K562 (cell line): ENCODE data around the gene NOX5. TPM values are rescaled to one million over a fixed set of nuclear protein-coding genes. Genes with fewer than 3 reads are reported as not detected.

ENCODE experiments used
- ARID1B ChIP-seq: fragments of 450-650 bp; IDR thresholded peaks from 2 replicates; pipeline ENCODE4 v1.6.1; 2016; ENCODE audit warnings: antibody characterized with exemption, mild to moderate bottlenecking, inconsistent platforms
- ARID2 ChIP-seq: fragments of 450-650 bp; IDR thresholded peaks from 2 replicates; pipeline ENCODE4 v1.6.1; 2017; ENCODE audit warnings: antibody characterized with exemption, mild to moderate bottlenecking
- CBX1 ChIP-seq: sonication (generic); IDR thresholded peaks from 2 replicates; pipeline ENCODE4 v1.6.1; 2016; ENCODE audit warnings: antibody characterized with exemption, low read depth, mild to moderate bottlenecking
- CXXC5 ChIP-seq: fragments of 250-450 bp; sonication (Bioruptor Pico); IDR thresholded peaks from 2 replicates; pipeline ENCODE4 v1.8.0; 2022; ENCODE audit warnings: inconsistent platforms, mild to moderate bottlenecking, moderate library complexity
- ETV1 ChIP-seq: fragments of 450-650 bp; conservative IDR thresholded peaks from 2 replicates; pipeline ENCODE4 v1.6.1; 2016; ENCODE audit warnings: missing genetic modification characterization, control low read depth, low read depth, missing compliant biosample characterization
- MEF2A ChIP-seq: IDR thresholded peaks from 2 replicates; pipeline ENCODE4 v1.6.1; 2011; ENCODE audit warnings: low read depth, mild to moderate bottlenecking, low read length, moderate library complexity; ENCODE audit not compliant: control insufficient read depth
- NCOA6 ChIP-seq: fragments of 450-650 bp; IDR thresholded peaks from 2 replicates; pipeline ENCODE4 v1.6.1; 2017; ENCODE audit warnings: mild to moderate bottlenecking
- TEAD4 ChIP-seq, 2 experiments: sonication (generic) in 1 of 2; formaldehyde crosslinking in 1 of 2; IDR thresholded peaks; 2 replicates each; pipeline versions ENCODE4 v1.6.1 to v1.8.0; 2012 to 2022; ENCODE audit warnings: borderline replicate concordance in 1 of 2, inconsistent platforms in 1 of 2, low read length in 1 of 2, mild to moderate bottlenecking in 1 of 2, missing genetic modification reagents in 1 of 2
- TOE1 ChIP-seq, 2 experiments: fragments of 450-650 bp in 1 of 2; sonication (generic) in 1 of 2; formaldehyde crosslinking in 1 of 2; IDR thresholded peaks; 2 replicates each; pipeline versions ENCODE4 v1.7.1 to v1.8.0; 2016 to 2022; ENCODE audit warnings: borderline replicate concordance in 2 of 2, mild to moderate bottlenecking in 2 of 2, antibody characterized with exemption in 1 of 2, inconsistent platforms in 1 of 2, low read depth in 1 of 2, missing genetic modification reagents in 1 of 2, moderate library complexity in 1 of 2
- ZNF184 ChIP-seq: sonication (generic); formaldehyde crosslinking; IDR thresholded peaks from 2 replicates; pipeline ENCODE4 v1.5.0; 2020; ENCODE audit warnings: missing genetic modification reagents
- ZZZ3 ChIP-seq: fragments of 450-650 bp; IDR thresholded peaks from 2 replicates; pipeline ENCODE4 v1.6.1; 2016; ENCODE audit warnings: antibody characterized with exemption, mild to moderate bottlenecking, moderate library complexity
- polyA plus RNA-seq, 8 experiments: library from polyadenylated mRNA; depleted of rRNA in 4 of 8; stranded (reverse) in 5 of 8; unstranded in 3 of 8; fragments of >200 nt; fragmentation: Nextera tagmentation in 2 of 8; fragmentation: Illumina TruSeq in 1 of 8; extraction: Ambion mirVana in 2 of 8; extraction: Trizol in 1 of 8; gene quantifications; 2 replicates each; pipeline versions ENCODE4 v1.2.1 to v1.2.3, GENCODE V29; 2011 to 2014; ENCODE audit warnings: inconsistent platforms in 1 of 8, missing spikeins in 1 of 8
- total RNA-seq, 7 experiments: library from RNA; depleted of rRNA in 6 of 7; stranded (reverse); fragments of >200 nt in 6 of 7; fragmentation: Illumina TruSeq in 2 of 7; extraction: Trizol in 2 of 7; gene quantifications; 2 replicates each; pipeline versions ENCODE4 v1.2.1 to v1.2.3, GENCODE V29; 2011 to 2021; ENCODE audit warnings: low replicate concordance in 1 of 7
- TF ChIP-seq, protein P1 (sequence below): fragments of 450-650 bp; IDR thresholded peaks from 2 replicates; pipeline ENCODE4 v1.6.1; 2017; ENCODE audit warnings: antibody characterized with exemption, mild to moderate bottlenecking
- TF ChIP-seq, protein P2 (sequence below), 2 experiments: fragments of 450-650 bp in 1 of 2; sonication (generic) in 1 of 2; formaldehyde crosslinking in 1 of 2; IDR thresholded peaks; 2 replicates each; pipeline versions ENCODE4 v1.7.1 to v1.9.0; 2016 to 2022; ENCODE audit warnings: inconsistent platforms in 1 of 2, mild to moderate bottlenecking in 1 of 2, missing genetic modification reagents in 1 of 2

The NOX5 gene
- total and polyA plus RNA-seq, 9 of the 15 experiments (the other 6 are each of a cell fraction or from before 2014, with no cell fraction given), result 0.01 TPM; not detected in 8

DNA sequence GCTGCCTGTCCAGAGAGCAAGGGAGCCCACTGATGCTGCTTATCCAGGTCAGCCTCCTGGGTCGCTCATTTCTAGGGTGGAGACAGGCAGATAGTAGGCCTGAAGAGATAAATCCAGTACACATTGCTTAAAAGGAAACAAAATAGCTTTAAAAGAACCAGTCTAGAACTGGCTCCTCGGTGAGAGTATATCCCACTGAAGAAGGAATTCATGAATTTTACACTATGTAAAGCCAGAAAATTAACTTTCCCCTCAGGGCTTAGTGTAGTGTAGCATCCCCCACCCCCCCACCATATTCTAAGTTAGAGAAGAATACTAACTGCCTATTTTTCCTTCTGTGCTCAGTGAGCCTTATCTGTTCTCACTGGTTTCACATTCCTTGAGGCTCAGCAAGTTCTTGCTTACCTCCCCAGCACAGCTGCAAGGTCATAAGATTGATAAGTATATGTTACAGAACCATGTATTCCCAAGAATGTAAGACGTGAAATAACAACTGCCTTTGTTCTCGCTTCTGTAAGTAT, 30.5 kb upstream of the NOX5 start (continued):
- TF ChIP-seq MEF2A (no peak), ZNF184 (CRISPR knock-in tag) (no peak), NCOA6 (no peak), TEAD4 (IDR thresholded peaks at IDR 0.05; ENCODE audit: low read length) (peak; percentile 96), TEAD4 (CRISPR knock-in tag; IDR thresholded peaks at IDR 0.05; ENCODE audit: borderline replicate concordance) (no peak), ZZZ3 (no peak), TOE1 (IDR thresholded peaks at IDR 0.05; ENCODE audit: borderline replicate concordance) (no peak), TOE1 (CRISPR knock-in tag; IDR thresholded peaks at IDR 0.05; ENCODE audit: borderline replicate concordance, low read depth) (no peak), CXXC5 (CRISPR knock-in tag) (peak; percentile 64), ARID2 (no peak), CBX1 (no peak), ARID1B (peak; percentile 94), ETV1 (tag) (no peak)
- TF ChIP-seq, protein P1, sequence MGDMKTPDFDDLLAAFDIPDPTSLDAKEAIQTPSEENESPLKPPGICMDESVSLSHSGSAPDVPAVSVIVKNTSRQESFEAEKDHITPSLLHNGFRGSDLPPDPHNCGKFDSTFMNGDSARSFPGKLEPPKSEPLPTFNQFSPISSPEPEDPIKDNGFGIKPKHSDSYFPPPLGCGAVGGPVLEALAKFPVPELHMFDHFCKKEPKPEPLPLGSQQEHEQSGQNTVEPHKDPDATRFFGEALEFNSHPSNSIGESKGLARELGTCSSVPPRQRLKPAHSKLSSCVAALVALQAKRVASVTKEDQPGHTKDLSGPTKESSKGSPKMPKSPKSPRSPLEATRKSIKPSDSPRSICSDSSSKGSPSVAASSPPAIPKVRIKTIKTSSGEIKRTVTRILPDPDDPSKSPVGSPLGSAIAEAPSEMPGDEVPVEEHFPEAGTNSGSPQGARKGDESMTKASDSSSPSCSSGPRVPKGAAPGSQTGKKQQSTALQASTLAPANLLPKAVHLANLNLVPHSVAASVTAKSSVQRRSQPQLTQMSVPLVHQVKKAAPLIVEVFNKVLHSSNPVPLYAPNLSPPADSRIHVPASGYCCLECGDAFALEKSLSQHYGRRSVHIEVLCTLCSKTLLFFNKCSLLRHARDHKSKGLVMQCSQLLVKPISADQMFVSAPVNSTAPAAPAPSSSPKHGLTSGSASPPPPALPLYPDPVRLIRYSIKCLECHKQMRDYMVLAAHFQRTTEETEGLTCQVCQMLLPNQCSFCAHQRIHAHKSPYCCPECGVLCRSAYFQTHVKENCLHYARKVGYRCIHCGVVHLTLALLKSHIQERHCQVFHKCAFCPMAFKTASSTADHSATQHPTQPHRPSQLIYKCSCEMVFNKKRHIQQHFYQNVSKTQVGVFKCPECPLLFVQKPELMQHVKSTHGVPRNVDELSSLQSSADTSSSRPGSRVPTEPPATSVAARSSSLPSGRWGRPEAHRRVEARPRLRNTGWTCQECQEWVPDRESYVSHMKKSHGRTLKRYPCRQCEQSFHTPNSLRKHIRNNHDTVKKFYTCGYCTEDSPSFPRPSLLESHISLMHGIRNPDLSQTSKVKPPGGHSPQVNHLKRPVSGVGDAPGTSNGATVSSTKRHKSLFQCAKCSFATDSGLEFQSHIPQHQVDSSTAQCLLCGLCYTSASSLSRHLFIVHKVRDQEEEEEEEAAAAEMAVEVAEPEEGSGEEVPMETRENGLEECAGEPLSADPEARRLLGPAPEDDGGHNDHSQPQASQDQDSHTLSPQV, result no peak
- TF ChIP-seq, protein P2, sequence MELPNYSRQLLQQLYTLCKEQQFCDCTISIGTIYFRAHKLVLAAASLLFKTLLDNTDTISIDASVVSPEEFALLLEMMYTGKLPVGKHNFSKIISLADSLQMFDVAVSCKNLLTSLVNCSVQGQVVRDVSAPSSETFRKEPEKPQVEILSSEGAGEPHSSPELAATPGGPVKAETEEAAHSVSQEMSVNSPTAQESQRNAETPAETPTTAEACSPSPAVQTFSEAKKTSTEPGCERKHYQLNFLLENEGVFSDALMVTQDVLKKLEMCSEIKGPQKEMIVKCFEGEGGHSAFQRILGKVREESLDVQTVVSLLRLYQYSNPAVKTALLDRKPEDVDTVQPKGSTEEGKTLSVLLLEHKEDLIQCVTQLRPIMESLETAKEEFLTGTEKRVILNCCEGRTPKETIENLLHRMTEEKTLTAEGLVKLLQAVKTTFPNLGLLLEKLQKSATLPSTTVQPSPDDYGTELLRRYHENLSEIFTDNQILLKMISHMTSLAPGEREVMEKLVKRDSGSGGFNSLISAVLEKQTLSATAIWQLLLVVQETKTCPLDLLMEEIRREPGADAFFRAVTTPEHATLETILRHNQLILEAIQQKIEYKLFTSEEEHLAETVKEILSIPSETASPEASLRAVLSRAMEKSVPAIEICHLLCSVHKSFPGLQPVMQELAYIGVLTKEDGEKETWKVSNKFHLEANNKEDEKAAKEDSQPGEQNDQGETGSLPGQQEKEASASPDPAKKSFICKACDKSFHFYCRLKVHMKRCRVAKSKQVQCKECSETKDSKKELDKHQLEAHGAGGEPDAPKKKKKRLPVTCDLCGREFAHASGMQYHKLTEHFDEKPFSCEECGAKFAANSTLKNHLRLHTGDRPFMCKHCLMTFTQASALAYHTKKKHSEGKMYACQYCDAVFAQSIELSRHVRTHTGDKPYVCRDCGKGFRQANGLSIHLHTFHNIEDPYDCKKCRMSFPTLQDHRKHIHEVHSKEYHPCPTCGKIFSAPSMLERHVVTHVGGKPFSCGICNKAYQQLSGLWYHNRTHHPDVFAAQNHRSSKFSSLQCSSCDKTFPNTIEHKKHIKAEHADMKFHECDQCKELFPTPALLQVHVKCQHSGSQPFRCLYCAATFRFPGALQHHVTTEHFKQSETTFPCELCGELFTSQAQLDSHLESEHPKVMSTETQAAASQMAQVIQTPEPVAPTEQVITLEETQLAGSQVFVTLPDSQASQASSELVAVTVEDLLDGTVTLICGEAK (IDR thresholded peaks at IDR 0.05), result no peak
- TF ChIP-seq, protein P2 (CRISPR knock-in tag; IDR thresholded peaks at IDR 0.05), result no peak
